Natural killer cell (primary cell): ENCODE results near the gene MKKS. TPM values are rescaled to one million over a fixed set of nuclear protein-coding genes. Genes with fewer than 3 reads are reported as not detected.

Experiments
- ATAC-seq, 3 donors: fragments of 150-1000 bp in 2 of 3; fragments of 200-7000 bp in 1 of 3; cut with Tn5 transposase; 1 replicate in 1 of 3; 2 replicates in 2 of 3; pipeline ENCODE4 v1.10.0; 2021; ENCODE audit warnings: mild to moderate bottlenecking in 2 of 3, moderate library complexity in 2 of 3
- DNase-seq, 2 donors: peaks; one replicate each; pipeline versions ENCODE4 v3.0.0 to v3.0.0-alpha.2; 2013 to 2021; ENCODE audit warnings: mixed read lengths in 1 of 2
- H3K27ac ChIP-seq: one replicate; pipeline ENCODE4 v1.5.1; 2013; ENCODE audit warnings: mild to moderate bottlenecking, low read length
- H3K27me3 ChIP-seq: one replicate; pipeline ENCODE4 v1.6.1; 2013; ENCODE audit warnings: low read length; ENCODE audit not compliant: control insufficient read depth, insufficient read depth
- H3K36me3 ChIP-seq: one replicate; pipeline ENCODE4 v1.6.1; 2013; ENCODE audit warnings: low read length; ENCODE audit not compliant: control insufficient read depth, insufficient read depth
- H3K4me1 ChIP-seq: one replicate; pipeline ENCODE4 v1.6.1; 2013; ENCODE audit warnings: low read length; ENCODE audit not compliant: control insufficient read depth, insufficient read depth
- H3K4me3 ChIP-seq: one replicate; pipeline ENCODE4 v1.5.1; 2013; ENCODE audit warnings: low read length
- H3K9me3 ChIP-seq: one replicate; pipeline ENCODE4 v1.6.1; 2013; ENCODE audit warnings: low read length; ENCODE audit not compliant: control insufficient read depth, insufficient read depth
- H3K27ac Mint-ChIP-seq, 2 donors: one replicate each; pipeline ENCODE4 v1.8.0; 2022; ENCODE audit warnings: mild to moderate bottlenecking in 2 of 2, mixed read lengths in 2 of 2, moderate library complexity in 1 of 2
- H3K27me3 Mint-ChIP-seq, 2 donors: one replicate each; pipeline ENCODE4 v1.8.0; 2022; ENCODE audit warnings: low read depth in 2 of 2, mixed read lengths in 2 of 2
- H3K36me3 Mint-ChIP-seq: one replicate; pipeline ENCODE4 v1.8.0; 2022; ENCODE audit warnings: mixed read lengths
- H3K4me1 Mint-ChIP-seq, 2 donors: one replicate each; pipeline ENCODE4 v1.8.0; 2022; ENCODE audit warnings: mixed read lengths in 2 of 2
- H3K4me3 Mint-ChIP-seq: one replicate; pipeline ENCODE4 v1.8.0; 2022; ENCODE audit warnings: mild to moderate bottlenecking, moderate library complexity, mixed read lengths
- H3K9me3 Mint-ChIP-seq, 2 donors: one replicate each; pipeline ENCODE4 v1.8.0; 2022; ENCODE audit warnings: mixed read lengths in 2 of 2
- CTCF ChIP-seq: fragments of 200-600 bp; IDR thresholded peaks from one replicate; pipeline ENCODE4 v1.8.0; 2022; ENCODE audit warnings: antibody characterized with exemption
- WGBS: methylation state at CpG from one replicate; pipeline ENCODE4 v1.1.7; 2013; ENCODE audit warnings: missing lambda C conversion rate; ENCODE audit not compliant: insufficient coverage; 5-methylcytosine and 5-hydroxymethylcytosine counted together
- intact Hi-C: fragments of 100-400 bp; cut with micrococcal nuclease; formaldehyde crosslinking; loops from one replicate; pipeline ENCODE4 v1.14.2; 2022
- total RNA-seq, 4 donors: library from RNA; stranded (reverse); fragments of 120-200 nt in 1 of 4; gene quantifications; one replicate each; pipeline versions ENCODE4 v1.2.3 to v1.2.4, GENCODE V29; 2013 to 2022

The MKKS gene
- total RNA-seq, 3 donors from 2014 or later (not counting 1 experiment from before 2014, with no cell fraction given), result 3.5 to 6.2 (median 3.6) TPM

- Mint-ChIP-seq H3K4me1 (peaks cover 47 to 63% of the 10 kb centered on the region in 2 donors), H3K36me3 (no peaks in the 10 kb centered on the region)
- 74% methylated on average over 27 of the region's 30 CpGs for WGBS
These were observed 904 bp downstream of the MKKS start for GRCh38 chr20:10433014-10433622.

GRCh38 chr20:10432079-10432478 lies 1.9 kb downstream of the MKKS start:
- Mint-ChIP-seq H3K36me3 (no peaks in the 10 kb centered on the region), H3K27me3 (no peaks in the 10 kb centered on the region), H3K4me3 (no peak overlapping the region), H3K4me1 (peaks cover 55 to 72% of the 10 kb centered on the region in 2 donors), H3K27ac (peak overlapping the region in 1 of 2 donors; percentile 72), H3K9me3 (no peaks in the 10 kb centered on the region)
- no peaks in the 10 kb centered on the region for H3K27me3 ChIP-seq
- H3K9me3 ChIP-seq, result no peaks in the 10 kb centered on the region
- ATAC-seq (no peak), DNase-seq (no peak)
- no peak overlapping the region for H3K4me3 ChIP-seq
- 86% methylated on average over 1 of the region's 1 CpG for WGBS
- H3K4me1 ChIP-seq, result peaks cover 12% of the 10 kb centered on the region
- H3K27ac ChIP-seq, result no peak overlapping the region
- no peaks in the 10 kb centered on the region for H3K36me3 ChIP-seq
- no peak for TF ChIP-seq CTCF
- intact Hi-C loops, result loop anchor here (5.0 to 10.0 kb wide), 2 partner anchors 80 to 243 kb away; partner anchors contain the start of gene JAG1

More at GRCh38 chr20:10433014-10433622, 904 bp downstream of the MKKS start:
- no peaks in the 10 kb centered on the region for H3K27me3 Mint-ChIP-seq
- DNase-seq, result no peak
- H3K4me3 ChIP-seq, result peak overlapping the region; percentile 85
- peaks cover 12% of the 10 kb centered on the region for H3K4me1 ChIP-seq
- TF ChIP-seq CTCF, result no peak
- H3K27ac ChIP-seq, result peak overlapping the region; percentile 90
- H3K27me3 ChIP-seq, result no peaks in the 10 kb centered on the region
- H3K27ac Mint-ChIP-seq, result peak overlapping the region; percentile 93 to 95
- H3K4me3 Mint-ChIP-seq, result peak overlapping the region; percentile 96
- H3K9me3 ChIP-seq, result no peaks in the 10 kb centered on the region
- no peaks in the 10 kb centered on the region for H3K36me3 ChIP-seq
- intact Hi-C loops, result loop anchor here (5.0 to 10.0 kb wide), 2 partner anchors 79 to 242 kb away; partner anchors contain the start of gene JAG1
- H3K9me3 Mint-ChIP-seq, result no peaks in the 10 kb centered on the region
- no peak for ATAC-seq

GRCh38 chr20:10430704-10431103 lies 3.3 kb downstream of the MKKS start:
- no peaks in the 10 kb centered on the region for H3K9me3 Mint-ChIP-seq
- intact Hi-C loops, result loop anchor here (5.0 to 10.0 kb wide), 2 partner anchors 82 to 244 kb away; partner anchors contain the start of gene JAG1
- Histone ChIP-seq H3K4me1 (peaks cover 12% of the 10 kb centered on the region), H3K27ac (no peak overlapping the region), H3K36me3 (no peaks in the 10 kb centered on the region), H3K9me3 (no peaks in the 10 kb centered on the region), H3K4me3 (no peak overlapping the region), H3K27me3 (no peaks in the 10 kb centered on the region)
- 71% methylated on average over 5 of the region's 5 CpGs for WGBS
- H3K36me3 Mint-ChIP-seq, result no peaks in the 10 kb centered on the region
- H3K4me3 Mint-ChIP-seq, result no peak overlapping the region
- ATAC-seq (no peak), DNase-seq (no peak)
- no peaks in the 10 kb centered on the region for H3K27me3 Mint-ChIP-seq
- peaks cover 53 to 77% of the 10 kb centered on the region in 2 donors for H3K4me1 Mint-ChIP-seq
- TF ChIP-seq CTCF, result no peak
- peak overlapping the region in 1 of 2 donors; percentile 21 for H3K27ac Mint-ChIP-seq
